SK-N-SH (cell line): Measurements from ENCODE around the gene LIN7C. TPM values are rescaled to one million over a fixed set of nuclear protein-coding genes. Genes with fewer than 3 reads are reported as not detected.
A peak's percentile ranks its signal among the peaks of the same experiment; 100 is the strongest.

Source experiments
- CTCF ChIA-PET: fragments of 300-600, 350-600 bp; formaldehyde crosslinking; extraction: SDS; loops from one replicate; lab custom pipeline; 2021; lab: Yijun Ruan, JAX
- POLR2A ChIA-PET: fragments of 350-600 bp; sonication (Branson Sonifier 250); formaldehyde crosslinking; extraction: SDS; loops from one replicate; lab custom pipeline; 2020; ENCODE audit warnings: antibody characterized with exemption, inconsistent platforms; lab: Yijun Ruan, JAX
- DNase-seq: peaks from one replicate; pipeline ENCODE4 v3.0.0; 2012
- H2AFZ ChIP-seq: fragments of 200-600 bp; sonication (generic); 2 replicates; pipeline ENCODE4 v1.8.1; 2016; ENCODE audit warnings: antibody characterized with exemption, mild to moderate bottlenecking, low read depth
- H3F3A ChIP-seq: fragments of 200-600 bp; sonication (generic); replicated peaks from 2 replicates; pipeline ENCODE3; 2016; ENCODE audit warnings: antibody characterized with exemption, mild to moderate bottlenecking; ENCODE audit not compliant: insufficient read depth
- H3K27ac ChIP-seq, 2 experiments: fragments of 200-500 bp in 1 of 2; fragments of 200-600 bp in 1 of 2; sonication (Bioruptor generic) in 1 of 2; sonication (generic), shearing (Covaris generic) in 1 of 2; 2 replicates each; pipeline versions ENCODE4 v1.5.1 to v1.6.1; 2014 to 2016; ENCODE audit warnings: low read depth in 2 of 2, inconsistent platforms in 1 of 2, low read length in 1 of 2, mild to moderate bottlenecking in 1 of 2, mixed read lengths in 1 of 2
- H3K27me3 ChIP-seq: fragments of 200-600 bp; sonication (generic), shearing (Covaris generic); 2 replicates; pipeline ENCODE4 v1.6.1; 2016; ENCODE audit warnings: mixed run types; ENCODE audit not compliant: insufficient read depth
- H3K36me3 ChIP-seq, 2 experiments: fragments of 200-500 bp in 1 of 2; fragments of 200-600 bp in 1 of 2; sonication (Bioruptor generic) in 1 of 2; sonication (generic) in 1 of 2; replicated peaks in 1 of 2; 2 replicates each; pipeline versions ENCODE3 to v1.5.1; 2014 to 2016; ENCODE audit warnings: low read length in 1 of 2, mild to moderate bottlenecking in 1 of 2; ENCODE audit not compliant: insufficient read depth in 2 of 2, control insufficient read depth in 1 of 2
- H3K4me1 ChIP-seq, 2 experiments: fragments of 200-500 bp in 1 of 2; fragments of 200-600 bp in 1 of 2; sonication (Bioruptor generic) in 1 of 2; sonication (generic), shearing (Covaris generic) in 1 of 2; 2 replicates each; pipeline versions ENCODE4 v1.5.1 to v1.6.1; 2014 to 2016; ENCODE audit warnings: low read depth in 1 of 2, low read length in 1 of 2, mixed run types in 1 of 2; ENCODE audit not compliant: insufficient read depth in 2 of 2, control insufficient read depth in 1 of 2
- H3K4me2 ChIP-seq: fragments of 200-600 bp; sonication (generic), shearing (Covaris generic); 2 replicates; pipeline ENCODE4 v1.6.1; 2017; ENCODE audit warnings: mixed run types
- H3K4me3 ChIP-seq, 2 experiments: fragments of 200-500 bp in 1 of 2; fragments of 200-600 bp in 1 of 2; sonication (Bioruptor generic) in 1 of 2; sonication (generic), shearing (Covaris generic) in 1 of 2; 2 replicates each; pipeline versions ENCODE4 v1.5.1 to v1.8.1; 2014 to 2016; ENCODE audit warnings: low read depth in 2 of 2, inconsistent platforms in 1 of 2, low read length in 1 of 2, mild to moderate bottlenecking in 1 of 2, mixed read lengths in 1 of 2, moderate library complexity in 1 of 2
- H3K79me2 ChIP-seq: fragments of 200-600 bp; sonication (generic); 2 replicates; pipeline ENCODE4 v1.8.1; 2017; ENCODE audit warnings: mild to moderate bottlenecking; ENCODE audit not compliant: insufficient read depth
- H3K9ac ChIP-seq: fragments of 200-600 bp; sonication (generic); 2 replicates; pipeline ENCODE4 v1.6.1; 2017; ENCODE audit warnings: mixed run types
- H3K9me2 ChIP-seq: fragments of 200-600 bp; sonication (generic); 2 replicates; pipeline ENCODE4 v1.6.1; 2017; ENCODE audit warnings: mixed run types
- H3K9me3 ChIP-seq: fragments of 200-600 bp; sonication (generic); 2 replicates; pipeline ENCODE4 v1.6.1; 2017; ENCODE audit warnings: mixed run types, mild to moderate bottlenecking, moderate library complexity
- H4K20me1 ChIP-seq: fragments of 200-600 bp; sonication (generic); 2 replicates; pipeline ENCODE4 v1.6.1; 2017; ENCODE audit warnings: mild to moderate bottlenecking, mixed run types; ENCODE audit not compliant: insufficient read depth
- CHD2 ChIP-seq: fragments of 150-350 bp; IDR thresholded peaks from 2 replicates; pipeline ENCODE4 v1.6.1; 2018; ENCODE audit warnings: low read length; ENCODE audit not compliant: partially characterized antibody
- CTCF ChIP-seq: fragments of 200-600 bp; sonication (generic); IDR thresholded peaks from 2 replicates; pipeline ENCODE4 v1.6.1; 2017; ENCODE audit warnings: antibody characterized with exemption, mild to moderate bottlenecking, moderate library complexity
- ELF1 ChIP-seq: IDR thresholded peaks from 2 replicates; pipeline ENCODE4 v1.4.0; 2012
- EP300 ChIP-seq, 2 experiments: IDR thresholded peaks; 2 replicates each; pipeline versions ENCODE4 v1.4.0 to v1.6.1; 2012; ENCODE audit warnings: borderline replicate concordance in 1 of 2, low read depth in 1 of 2, low read length in 1 of 2
- EZH2phosphoT487 ChIP-seq: fragments of 200-600 bp; sonication (generic); IDR thresholded peaks from 2 replicates; pipeline ENCODE4 v1.6.1; 2017; ENCODE audit warnings: low read depth, mixed run types, mild to moderate bottlenecking, antibody characterized with exemption, moderate library complexity, borderline replicate concordance
- FOXM1 ChIP-seq: IDR thresholded peaks from 2 replicates; pipeline ENCODE4 v1.4.0; 2012; ENCODE audit warnings: low read depth, mild to moderate bottlenecking
- GABPA ChIP-seq: IDR thresholded peaks from 2 replicates; pipeline ENCODE4 v1.4.0; 2012; ENCODE audit warnings: low read depth, mild to moderate bottlenecking
- IRF3 ChIP-seq: fragments of 150-350 bp; IDR thresholded peaks from 2 replicates; pipeline ENCODE4 v1.6.1; 2016; ENCODE audit warnings: mild to moderate bottlenecking, low read depth, low read length
- MEF2A ChIP-seq: IDR thresholded peaks from 2 replicates; pipeline ENCODE4 v1.4.0; 2012; ENCODE audit warnings: low read depth, borderline replicate concordance
- MXI1 ChIP-seq: IDR thresholded peaks from 2 replicates; pipeline ENCODE4 v1.6.1; 2012; ENCODE audit warnings: mild to moderate bottlenecking, low read depth, low read length, improper control_type of control experiment
- NRF1 ChIP-seq: IDR thresholded peaks from 2 replicates; pipeline ENCODE4 v1.6.1; 2012; ENCODE audit warnings: low read depth, mild to moderate bottlenecking, low read length
- PBX3 ChIP-seq: IDR thresholded peaks from 2 replicates; pipeline ENCODE4; 2012
- RAD21 ChIP-seq: IDR thresholded peaks from 2 replicates; pipeline ENCODE4 v1.6.1; 2012; ENCODE audit warnings: mild to moderate bottlenecking, low read length
- REST ChIP-seq: IDR thresholded peaks from 2 replicates; pipeline ENCODE4 v1.6.1; 2012; ENCODE audit warnings: mild to moderate bottlenecking, low read depth, low read length, moderate library complexity
- SMC3 ChIP-seq: IDR thresholded peaks from 2 replicates; pipeline ENCODE4 v1.6.1; 2012; ENCODE audit warnings: low read depth, low read length, improper control_type of control experiment
- TAF1 ChIP-seq: IDR thresholded peaks from 2 replicates; pipeline ENCODE4 v1.6.1; 2012; ENCODE audit warnings: low read depth, mild to moderate bottlenecking, low read length, moderate library complexity, borderline replicate concordance
- TCF12 ChIP-seq: IDR thresholded peaks from 2 replicates; pipeline ENCODE4 v1.4.0; 2012
- TEAD4 ChIP-seq: IDR thresholded peaks from 2 replicates; pipeline ENCODE4 v1.4.0; 2012; ENCODE audit warnings: mild to moderate bottlenecking, borderline replicate concordance; ENCODE audit not compliant: insufficient read depth
- USF1 ChIP-seq: IDR thresholded peaks from 2 replicates; pipeline ENCODE4 v1.4.0; 2012; ENCODE audit warnings: low read depth, borderline replicate concordance
- USF2 ChIP-seq: fragments of 150-350 bp; IDR thresholded peaks from 2 replicates; pipeline ENCODE4 v1.6.1; 2017; ENCODE audit warnings: antibody characterized with exemption, low read length, low read depth, borderline replicate concordance
- YY1 ChIP-seq: IDR thresholded peaks from 2 replicates; pipeline ENCODE4 v1.4.0; 2012; ENCODE audit warnings: low read depth, mild to moderate bottlenecking
- WGBS: methylation state at CpG from one replicate; pipeline ENCODE4 v1.1.6; 2017; ENCODE audit warnings: low lambda C conversion rate; 5-methylcytosine and 5-hydroxymethylcytosine counted together
- polyA plus RNA-seq, 3 experiments: library from polyadenylated mRNA; depleted of rRNA; stranded (reverse); fragments of >200 nt; gene quantifications; 2 replicates each; pipeline ENCODE4 v1.2.3, GENCODE V29; 2012

LIN7C gene
- polyA plus RNA-seq, 1 of the 3 experiments (the other 2 are of a cell fraction), result 7.3 TPM

- TF ChIP-seq IRF3, result no peak
- TF ChIP-seq TCF12, result 0 out of 2 replicates have a peak, but pooled peaks have one; percentile 10
- no peak for TF ChIP-seq EZH2phosphoT487
- no peak for TF ChIP-seq FOXM1
- TF ChIP-seq MEF2A, result no peak
- peak; percentile 85 for TF ChIP-seq ELF1
- TF ChIP-seq PBX3, result peak; percentile 29; the same call in 1 of the 2 replicates
- TF ChIP-seq CHD2, result peak; percentile 99
- no peak for TF ChIP-seq USF1
- TF ChIP-seq RAD21, result no peak
- peak; percentile 23 for TF ChIP-seq MXI1
- peak; percentile 86 for TF ChIP-seq GABPA
These were observed at the start of gene LIN7C (continued) for GRCh38 chr11:27506200-27507182.

- Histone ChIP-seq H3K36me3 (no peaks in the 10 kb centered on the region), H3K27ac (no peak overlapping the region), H3K4me2 (no peak overlapping the region), H3F3A (peaks cover 5% of the 10 kb centered on the region), H3K4me1 (no peaks in the 10 kb centered on the region), H3K9me3 (no peaks in the 10 kb centered on the region), H3K79me2 (no peaks in the 10 kb centered on the region), H3K4me3 (no peak overlapping the region), H2AFZ (no peak overlapping the region), H3K9ac (no peak overlapping the region), H3K27me3 (no peaks in the 10 kb centered on the region), H4K20me1 (no peaks in the 10 kb centered on the region), H3K9me2 (no peaks in the 10 kb centered on the region)
- TF ChIP-seq CTCF, result no peak
- no peak for TF ChIP-seq ELF1
- no peak for TF ChIP-seq SMC3
- no peak for TF ChIP-seq NRF1
- no peak for TF ChIP-seq TEAD4
- no peak for TF ChIP-seq USF2
- TF ChIP-seq EP300 (IDR thresholded peaks at IDR 0.05; ENCODE audit: borderline replicate concordance in 1 of 2, low read depth in 1 of 2, low read length in 1 of 2), result no peak
- no peak for TF ChIP-seq TAF1
- no peak for TF ChIP-seq REST
- TF ChIP-seq YY1, result no peak
- CTCF ChIA-PET, result no interaction called here
- DNase-seq, result no peak
- WGBS, result 56% methylated on average over 1 of the region's 1 CpG
- POLR2A ChIA-PET, result no interaction called here
These were observed 48.7 kb upstream of the LIN7C start for GRCh38 chr11:27555264-27555663.
